ENCODE results near the gene CTIF.

Gene CTIF

DNA sequence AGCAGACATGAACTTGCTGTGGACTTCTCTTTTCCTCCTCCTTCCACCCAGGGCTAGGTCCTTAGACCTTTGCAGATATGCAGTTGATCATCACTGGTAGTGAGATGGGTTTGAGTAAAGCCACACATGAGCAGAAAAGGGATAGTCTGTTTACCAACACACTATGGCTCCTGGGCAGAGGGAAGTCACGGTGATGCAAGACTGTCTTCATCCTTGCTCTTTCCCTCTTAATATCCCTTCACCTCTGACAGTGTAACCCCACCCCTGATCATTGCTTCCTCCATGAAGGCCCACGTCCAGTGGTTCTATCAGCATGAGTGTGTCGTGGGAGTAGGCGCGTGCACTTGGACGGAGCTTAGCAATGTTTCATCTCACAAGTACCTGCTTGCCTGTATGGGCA lies 223.2 kb downstream of the CTIF start:
- DNase-seq, result no peak

DNA sequence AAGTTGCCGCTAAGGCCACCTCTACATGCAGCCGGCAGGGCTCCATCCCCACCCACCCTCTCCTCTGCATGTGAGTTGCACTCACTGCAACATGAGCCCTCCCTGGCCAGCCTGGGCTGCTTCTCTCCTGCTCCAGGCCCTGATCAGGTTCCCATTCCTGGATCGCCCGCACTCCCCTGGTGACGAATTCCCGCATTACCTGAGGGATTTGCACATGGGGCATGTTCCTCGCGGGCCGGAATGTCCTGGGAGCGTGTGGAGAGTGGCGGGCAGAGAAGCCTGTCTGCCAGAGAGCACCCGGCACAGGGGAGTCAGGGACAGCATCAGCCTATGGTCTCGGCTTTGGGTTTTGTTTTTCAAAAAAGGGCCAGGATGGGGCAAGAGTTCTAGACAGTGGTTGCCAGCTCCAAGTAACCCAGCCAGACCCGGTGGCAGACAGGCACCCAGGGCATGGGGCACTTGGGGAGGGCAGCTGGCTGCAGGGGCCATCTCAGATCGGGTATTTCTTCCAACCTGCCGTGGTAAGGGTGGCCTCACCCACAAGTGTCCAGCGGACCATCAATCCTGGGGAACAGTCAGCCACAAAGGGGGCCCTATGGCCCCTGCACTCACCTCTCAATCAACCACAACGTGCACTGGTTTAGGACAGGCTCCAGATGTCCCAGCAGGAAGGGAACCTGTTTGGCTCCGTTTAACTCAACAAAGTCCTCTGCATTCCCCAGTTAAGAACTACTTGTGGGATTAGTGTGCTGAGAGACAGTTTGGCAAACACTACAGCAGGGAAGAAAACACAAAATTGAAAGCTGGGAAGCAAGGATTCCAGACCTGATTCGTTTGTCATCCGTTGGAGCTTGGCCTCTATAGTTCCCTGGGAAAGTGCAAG lies 224.2 kb downstream of the CTIF start:
- no peak for DNase-seq

DNA sequence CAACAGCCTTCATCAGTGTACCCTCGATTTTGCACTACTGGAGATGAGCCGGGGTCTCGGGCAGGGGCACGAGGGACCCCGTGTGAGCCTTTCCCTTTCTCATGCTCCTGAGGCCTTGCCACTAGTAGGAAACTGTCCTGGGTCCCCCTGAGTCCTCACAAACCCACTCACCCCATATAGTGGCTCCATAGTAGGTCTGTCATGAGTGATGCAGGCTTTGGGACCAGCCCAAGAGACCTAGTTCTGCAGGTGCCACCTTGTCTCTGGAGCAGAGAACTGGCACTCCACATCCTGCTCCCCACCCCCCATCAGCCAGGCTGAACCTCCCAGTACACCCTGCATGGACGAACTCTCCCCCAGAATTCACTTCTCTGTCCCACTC lies 224.9 kb downstream of the CTIF start:
- DNase-seq, result no peak

DNA sequence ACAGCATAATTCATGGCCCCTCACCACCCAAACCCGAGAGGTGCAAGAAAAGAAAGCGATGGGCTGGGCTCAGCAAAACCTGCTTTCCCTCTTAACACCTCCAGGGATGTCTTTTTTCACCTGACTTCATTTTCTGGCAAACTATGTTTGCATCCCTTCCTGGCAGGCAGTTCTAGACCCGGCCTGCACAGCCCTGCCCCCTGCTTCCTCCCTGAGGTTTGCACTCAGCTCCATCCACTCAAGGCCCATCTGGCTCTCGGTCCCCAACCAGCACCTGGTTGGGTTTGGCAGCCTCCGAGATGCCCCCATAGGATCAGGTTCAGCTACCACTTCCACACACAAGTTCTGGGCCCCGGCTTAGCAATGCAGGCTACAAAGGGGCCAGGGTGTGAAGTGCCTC lies 226.2 kb downstream of the CTIF start:
- DNase-seq, result no peak

DNA sequence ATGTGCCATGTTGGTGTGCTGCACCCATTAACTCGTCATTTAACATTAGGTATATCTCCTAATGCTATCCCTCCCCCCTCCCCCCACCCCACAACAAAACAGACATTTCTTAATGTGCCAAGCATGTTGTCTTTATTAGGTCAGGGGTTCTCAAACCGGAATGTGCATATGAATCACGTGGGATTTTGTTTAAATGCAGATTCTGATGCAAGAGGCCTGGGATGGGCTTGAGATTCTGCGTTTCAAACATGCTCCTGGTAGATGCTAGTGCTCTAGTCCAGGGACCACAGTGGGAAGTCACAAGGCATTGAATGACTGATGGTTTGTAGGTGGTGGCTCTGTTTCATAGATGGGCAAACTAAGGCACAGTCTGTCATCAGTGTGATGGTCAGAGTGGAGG lies 227.2 kb downstream of the CTIF start:
- no peak for DNase-seq

DNA sequence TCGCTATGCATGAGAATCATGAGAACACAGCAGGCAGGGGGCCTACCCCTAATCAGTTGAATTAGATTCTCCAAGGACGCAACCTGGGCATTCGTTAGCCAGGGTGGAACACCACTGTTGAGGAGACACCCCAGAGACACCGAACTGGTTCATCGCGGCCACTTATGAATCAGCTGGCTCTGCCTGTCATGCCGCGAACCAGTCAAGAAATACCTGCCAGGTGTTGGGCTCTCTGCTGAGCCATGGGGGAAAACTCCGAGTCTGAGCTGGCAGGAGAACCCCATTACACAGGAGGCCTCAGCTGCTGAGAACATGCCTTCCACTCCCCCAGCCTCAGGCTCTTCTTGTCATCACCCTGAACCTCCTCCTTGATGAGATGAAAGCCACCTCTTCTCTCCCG lies 227.7 kb downstream of the CTIF start:
- DNase-seq, result no peak

DNA sequence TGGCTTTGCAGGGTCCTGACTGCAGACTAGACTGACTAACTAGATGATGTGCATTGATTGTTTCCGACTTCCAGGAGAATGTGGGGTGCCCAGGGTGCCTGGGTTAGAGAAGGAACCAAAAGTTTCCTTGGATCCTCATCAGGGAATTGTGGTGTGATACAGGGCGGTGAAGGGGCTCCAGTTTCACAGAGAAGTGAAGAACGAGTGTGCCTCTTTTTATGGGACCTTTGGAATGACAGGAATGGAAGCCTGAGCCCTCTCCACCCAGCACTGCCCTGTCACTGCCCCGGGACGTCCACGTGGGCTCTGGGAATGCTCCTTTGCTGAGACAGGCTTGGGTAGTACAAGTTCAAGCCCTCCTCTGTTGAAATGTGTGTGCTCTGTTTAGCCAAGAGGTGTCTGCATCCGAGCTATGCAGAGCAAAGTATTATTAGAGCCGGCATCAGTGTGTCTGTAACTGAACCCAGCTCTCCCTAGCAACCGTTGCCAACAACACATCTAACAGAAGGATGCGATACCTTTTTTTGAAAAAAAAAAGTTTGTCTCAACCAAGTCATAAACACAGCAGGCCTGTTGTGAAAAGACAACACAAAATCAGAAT lies 228.4 kb downstream of the CTIF start:
- DNase-seq, result no peak

DNA sequence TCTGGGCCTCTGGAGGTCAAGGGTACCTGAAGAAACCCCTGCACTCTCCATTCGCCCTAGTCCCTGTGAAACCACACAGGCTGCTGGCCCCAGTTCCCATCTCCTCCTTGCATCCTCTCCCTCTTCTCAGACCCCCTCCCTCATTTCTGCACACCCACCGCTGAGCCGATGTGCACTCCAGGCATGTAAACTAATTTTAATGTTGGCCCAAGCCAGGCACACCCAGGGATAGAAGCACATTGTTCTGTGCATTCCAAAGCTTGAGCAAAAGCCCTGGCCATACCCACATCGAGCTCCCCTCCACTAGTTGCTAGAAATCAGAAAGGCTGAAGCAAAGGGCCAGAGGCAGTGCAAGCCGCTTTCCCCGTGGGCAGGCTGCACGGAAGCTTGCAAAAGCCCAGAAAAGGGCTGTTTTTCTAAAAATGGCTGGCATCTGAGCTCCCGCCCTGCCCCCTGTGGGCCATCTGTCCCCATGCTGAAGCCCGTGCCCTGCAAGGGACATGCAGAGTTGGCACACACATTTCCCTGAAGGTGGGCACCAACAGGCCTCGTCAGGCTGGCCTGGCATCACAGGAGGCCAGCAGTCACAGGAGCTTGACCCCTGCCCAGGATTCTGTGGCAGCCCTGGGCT lies 230.3 kb downstream of the CTIF start:
- no peak for DNase-seq

DNA sequence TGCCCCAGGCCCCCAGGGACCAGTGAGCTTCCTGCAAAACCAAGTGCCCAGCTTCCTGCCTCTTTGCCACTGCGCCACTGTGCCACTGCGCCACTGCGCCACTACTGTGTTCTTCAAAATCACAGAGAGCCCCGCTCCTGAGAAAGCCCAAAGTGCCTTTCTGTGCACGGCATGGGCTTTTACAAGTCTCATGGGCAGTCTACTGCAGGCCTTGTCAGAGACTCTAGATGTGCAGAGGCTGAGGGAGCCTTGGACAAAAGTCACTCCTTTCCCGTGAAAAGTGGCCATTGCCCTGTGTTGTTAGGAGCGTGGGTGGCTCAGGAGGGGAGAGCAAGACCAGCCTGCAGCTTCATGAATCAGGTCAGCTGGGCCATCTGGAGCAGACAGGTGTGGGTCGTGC lies 231.4 kb downstream of the CTIF start:
- no peak for DNase-seq

DNA sequence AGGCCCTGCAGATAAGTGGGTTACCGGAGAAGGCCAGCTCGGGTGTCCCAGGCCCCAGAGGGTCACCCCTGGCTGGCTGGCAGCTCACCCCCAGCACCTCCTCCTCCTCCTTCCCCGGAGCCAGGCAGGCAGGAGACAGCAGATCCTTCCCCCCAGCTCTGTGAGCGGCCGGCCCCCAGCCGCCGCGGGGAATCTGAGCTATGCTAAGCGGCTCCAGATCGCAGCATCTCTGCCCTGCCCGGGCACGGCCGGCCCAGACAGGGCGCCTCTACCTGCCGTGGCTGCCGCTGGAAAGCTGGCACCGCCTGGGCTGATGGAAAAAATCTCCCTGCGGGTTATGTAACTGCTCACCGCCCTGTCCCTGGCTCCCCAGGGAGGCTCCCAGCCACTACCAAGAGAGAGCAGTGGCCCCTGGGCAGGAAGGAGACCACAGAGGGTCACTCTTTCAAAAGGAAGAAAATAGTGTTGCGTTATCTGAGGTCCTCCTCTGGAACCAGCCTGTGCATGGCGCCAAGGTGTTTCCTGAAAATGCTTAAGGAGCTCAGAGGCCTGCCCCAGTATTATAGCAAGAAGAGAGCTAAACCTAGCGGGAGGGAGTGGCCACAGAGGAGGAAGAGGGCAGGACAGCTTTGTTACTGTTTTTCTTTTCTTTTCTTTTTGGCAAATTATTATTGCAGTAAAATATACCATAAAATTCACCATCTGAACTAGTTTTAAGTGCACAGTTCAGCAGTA lies 233.0 kb downstream of the CTIF start:
- DNase-seq, result no peak

DNA sequence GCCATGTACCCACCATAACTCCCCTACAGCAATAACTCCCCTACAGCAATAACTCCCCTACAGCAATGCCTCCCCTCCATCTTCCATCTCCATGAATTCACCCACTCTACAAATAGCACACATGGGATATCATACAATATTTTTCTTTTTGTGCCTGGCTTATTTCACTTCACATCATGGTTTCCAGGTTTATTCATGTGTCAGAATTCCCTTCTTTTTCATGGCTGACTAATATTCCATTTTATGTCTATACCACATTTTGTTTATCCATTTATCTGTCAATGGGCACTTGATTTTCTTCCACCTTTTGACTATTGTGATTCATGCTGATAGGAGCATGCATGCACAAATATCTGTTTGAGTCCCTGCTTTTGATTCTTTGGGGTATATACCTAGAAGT lies 233.6 kb downstream of the CTIF start:
- DNase-seq, result no peak

DNA sequence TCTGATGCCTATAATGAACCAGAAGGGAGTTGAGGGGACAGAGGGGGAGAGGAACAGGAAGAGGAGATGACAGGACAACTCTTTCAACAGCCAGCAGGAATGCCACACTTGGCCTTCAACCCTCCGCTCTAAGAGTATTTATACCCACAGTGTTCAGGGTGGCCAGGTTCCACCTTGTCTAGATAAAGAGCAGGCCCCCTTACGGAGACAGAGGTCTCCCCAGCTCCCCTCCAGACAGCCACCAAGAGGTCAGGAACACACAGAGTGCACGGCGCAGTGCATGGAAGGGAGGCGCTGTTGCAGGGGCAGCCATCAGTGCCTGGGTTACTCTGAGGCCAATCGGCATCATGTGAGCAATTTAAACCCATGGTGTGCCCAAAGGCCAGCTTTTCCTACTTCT lies 235.0 kb downstream of the CTIF start:
- DNase-seq, result no peak

DNA sequence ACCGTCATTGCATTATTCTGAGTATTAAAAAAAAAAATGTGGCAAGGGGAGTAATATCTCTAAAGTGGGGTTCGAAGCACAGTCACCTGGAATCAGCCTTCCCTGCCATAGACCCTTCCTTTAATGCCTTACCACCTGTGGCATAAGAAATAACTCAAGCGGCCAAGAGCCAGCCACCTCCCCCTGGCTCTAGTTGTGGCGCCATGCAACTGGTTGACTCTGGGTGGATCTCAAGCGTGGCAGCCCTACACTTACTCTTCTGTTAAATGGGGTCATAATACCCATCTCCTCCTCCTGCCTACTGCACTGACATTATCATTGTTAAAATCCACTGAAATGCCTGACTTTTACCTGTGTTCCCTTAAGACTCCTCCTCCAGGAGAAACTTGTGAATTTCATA lies 236.1 kb downstream of the CTIF start:
- no peak for DNase-seq

DNA sequence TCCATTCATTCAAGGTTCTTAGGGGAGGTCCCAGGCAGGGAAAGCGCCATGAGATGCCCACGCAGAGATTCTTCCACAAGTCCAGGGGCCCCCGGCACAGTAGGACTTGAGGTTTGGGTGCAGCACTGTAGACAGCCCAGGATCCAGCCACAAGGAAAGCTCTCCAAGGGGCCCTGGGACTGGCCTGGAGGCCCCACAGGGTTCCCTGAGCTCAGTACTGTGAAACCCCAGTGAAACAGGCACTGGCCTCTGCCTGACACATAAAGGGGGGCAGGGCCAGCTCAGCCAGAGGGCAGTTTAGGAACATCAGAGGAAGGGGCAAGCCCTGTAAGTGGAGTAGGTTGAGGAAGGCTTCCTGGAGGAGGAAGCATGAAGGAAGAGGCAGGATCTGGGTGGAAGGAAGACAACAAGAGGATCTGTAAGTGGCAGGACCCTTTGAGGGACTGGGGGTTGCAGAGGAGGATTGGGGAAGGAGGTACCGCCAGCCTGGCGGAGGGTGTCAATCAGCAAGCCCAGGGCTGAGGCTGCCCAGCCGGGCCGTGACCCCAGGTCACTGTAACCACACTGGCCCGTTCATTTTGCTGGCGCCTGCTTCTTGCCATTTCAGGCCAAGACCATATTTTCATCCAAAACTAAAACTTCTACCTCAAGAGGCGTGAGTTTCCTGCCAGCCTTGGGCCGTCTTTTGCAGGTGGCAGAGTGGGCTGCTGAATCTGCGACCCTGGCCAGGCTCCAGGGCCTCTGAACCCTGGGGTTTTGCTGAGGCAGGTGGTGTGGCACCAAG lies 236.7 kb downstream of the CTIF start:
- DNase-seq, result no peak

DNA sequence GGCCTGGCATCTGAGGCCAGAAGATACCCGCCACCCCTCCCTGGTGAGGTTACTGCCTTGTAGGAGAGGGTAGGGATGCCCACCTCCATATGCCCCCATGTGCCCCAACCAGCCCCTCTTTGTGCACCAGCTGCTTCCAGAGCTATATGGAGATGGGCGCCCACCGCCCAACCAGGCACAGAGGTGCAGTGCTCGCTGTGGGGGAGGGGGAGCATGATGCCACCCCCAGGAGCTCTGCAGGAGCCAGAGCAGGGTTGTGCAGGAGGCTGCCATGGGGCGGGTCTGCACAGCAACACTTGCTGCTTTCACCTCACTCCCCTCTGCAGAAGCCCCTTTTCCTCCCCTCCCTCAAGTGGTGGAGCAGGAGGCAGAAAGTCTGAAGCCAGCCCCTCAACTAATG lies 237.3 kb downstream of the CTIF start:
- no peak for DNase-seq

DNA sequence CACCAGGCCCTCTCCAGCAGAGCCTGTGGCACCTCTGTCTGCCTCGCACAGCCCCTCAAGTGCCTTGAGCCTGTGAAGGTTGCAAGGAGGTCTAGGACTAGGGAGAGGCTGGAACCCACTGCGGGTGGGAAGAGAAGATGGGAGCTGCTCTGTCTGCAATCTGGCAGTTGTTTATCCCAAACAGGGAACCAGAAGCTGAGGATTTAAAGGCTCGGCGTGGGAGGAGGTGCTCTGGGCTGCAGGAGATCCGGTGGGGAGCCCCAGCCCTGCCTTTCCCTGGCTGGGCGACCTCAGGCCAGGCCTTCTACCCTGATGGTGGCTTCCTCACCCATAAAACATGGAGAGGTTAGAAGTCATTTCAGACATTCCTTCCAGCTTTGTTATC lies 237.8 kb downstream of the CTIF start:
- DNase-seq, result no peak

DNA sequence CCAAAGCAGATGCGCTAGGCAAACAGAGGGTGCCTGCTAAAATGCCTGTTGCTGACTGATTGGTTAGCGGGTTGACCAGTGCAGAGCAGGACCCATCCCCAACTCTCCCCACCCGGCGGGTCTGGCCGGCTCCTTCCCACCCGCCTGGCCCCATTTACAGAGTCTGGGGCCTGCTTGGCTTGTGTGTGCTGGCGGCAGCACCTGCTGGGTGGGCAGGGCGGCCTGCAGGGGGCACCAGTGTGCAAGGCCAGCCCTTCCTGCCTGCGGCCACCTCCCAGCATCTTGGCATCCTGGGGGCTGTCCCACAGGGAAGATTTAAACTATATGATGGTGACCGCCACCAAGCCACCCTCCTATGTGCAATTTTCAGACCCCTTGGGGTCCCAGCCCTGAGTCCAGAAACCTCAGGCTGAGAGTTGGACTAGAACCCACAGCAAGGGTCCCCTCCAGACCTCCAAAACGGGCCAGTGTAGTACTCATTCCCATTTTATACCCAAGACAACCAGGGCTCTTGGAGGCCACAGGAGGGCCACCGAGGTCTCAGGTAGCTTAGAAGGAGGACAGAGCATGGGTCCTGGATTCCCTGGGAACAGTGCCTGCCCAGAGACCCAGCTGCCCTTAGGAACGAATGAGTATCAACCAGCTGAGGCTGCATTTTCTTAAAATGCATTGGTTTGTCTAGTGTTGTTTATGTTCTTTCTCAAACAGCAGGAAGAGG lies 238.4 kb downstream of the CTIF start:
- peak; percentile 55 for DNase-seq

DNA sequence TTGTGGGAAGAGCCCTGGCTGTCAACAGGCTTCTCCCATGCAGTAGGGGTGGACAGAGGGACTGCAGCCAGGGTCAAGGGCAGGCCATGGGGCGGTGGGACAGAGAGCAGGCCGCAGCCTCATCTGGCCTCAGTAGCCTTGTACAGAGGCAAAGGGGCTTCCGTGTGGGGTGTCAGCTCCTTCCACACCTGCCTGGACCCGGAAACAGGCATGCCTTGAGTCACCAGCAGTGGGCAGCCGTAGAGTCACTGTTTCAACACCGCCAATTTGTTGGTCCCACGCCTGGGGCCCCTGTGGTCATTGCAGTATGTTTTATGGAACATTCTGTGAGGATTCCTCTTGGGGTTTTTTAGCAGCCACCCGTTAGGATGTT lies 238.9 kb downstream of the CTIF start:
- no peak for DNase-seq

DNA sequence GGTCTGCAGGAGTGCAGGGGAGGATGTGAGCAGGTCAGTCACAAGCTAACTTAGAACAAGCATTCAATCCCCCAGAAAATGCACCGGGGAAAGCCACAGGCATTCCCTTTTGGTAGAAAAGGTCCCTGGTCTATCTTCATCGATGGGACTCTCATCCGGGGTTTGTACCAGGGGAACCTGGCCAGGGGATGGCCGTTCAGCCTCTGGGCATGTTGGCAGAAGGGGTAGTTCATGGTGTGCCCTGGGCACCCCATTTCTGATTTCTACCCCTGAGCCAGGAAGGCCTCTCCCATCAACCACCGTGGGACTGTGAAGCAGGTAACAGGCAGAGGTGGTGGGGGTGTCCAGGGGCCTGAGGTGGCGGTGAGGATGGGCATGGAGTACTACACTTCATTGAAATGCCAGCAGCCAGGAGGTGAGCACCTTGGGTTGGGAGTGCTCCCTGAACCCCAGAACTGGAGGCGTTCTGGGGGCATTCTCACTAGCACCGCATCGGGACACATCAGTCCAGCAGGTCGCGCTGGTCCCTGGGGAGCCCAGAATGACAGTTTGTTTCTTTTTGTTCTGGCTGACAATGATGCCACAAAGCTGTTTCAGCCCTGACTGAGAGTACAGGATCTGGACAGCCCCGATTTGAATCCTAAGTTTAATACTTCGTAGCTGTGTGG lies 239.6 kb downstream of the CTIF start:
- DNase-seq, result no peak

DNA sequence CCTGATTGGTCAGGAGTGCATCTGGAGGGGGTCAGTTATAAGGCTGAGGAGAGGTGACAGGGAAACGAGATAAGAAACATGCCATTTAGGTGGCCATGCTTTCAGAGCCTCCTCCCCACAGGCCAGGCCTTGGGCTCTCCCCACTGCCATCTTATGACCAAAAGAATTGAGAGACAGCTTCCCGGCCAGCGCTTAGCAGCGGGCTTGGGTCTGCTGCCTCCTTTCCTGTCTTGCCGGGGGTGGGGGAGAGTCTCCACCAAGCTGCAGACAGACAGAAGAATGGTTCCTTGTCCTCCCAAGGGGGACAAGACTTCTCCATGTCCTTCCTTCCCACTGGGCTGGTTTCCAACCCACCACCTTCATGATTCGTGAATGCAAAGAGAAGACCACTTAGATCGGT lies 240.6 kb downstream of the CTIF start:
- DNase-seq, result no peak

DNA sequence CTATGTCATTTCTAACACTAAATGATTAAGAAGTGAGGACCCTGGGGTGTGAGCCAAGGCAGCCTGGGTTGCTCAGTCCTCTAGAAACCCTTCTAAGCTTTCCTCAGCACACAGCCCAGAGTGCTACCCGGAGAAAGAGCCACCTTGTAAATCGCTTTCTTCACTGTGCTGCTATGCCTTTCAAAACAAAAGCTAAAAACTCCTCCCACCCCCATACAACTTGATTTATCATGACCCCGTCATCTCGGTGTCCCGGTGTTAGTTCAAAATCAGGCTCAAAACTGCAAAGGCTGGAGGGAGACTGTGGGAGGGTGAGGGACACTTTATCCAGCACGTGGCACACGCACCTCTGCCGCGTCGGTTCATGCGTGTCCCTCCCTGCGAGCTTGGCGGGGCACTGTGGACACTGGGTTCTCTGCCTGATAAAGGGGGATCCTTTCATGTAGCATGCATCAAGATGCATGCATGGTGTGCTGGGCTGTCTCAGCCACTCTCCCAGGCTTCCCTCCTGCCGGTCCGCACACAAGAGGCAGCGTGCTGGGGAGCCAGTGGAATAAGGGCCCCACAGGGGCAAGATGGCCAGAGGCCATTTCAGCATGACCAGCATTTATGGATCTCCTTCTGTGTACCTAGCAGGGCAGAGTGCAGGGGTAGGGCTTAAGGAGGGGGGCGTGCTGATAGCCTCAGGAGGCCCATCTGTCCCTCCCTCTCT lies 241.5 kb downstream of the CTIF start:
- no peak for DNase-seq

All from activated T-cell treated with anti-CD3 and anti-CD28 coated beads for 4 hours (primary cell).